Measurements from ENCODE around the gene HTR1D.
"Not testable (repeated sequence)": the region's sequence is repeated elsewhere in the genome, so short reads cannot be mapped to it uniquely, and the experiment has no call there.

Gene HTR1D, protein sequence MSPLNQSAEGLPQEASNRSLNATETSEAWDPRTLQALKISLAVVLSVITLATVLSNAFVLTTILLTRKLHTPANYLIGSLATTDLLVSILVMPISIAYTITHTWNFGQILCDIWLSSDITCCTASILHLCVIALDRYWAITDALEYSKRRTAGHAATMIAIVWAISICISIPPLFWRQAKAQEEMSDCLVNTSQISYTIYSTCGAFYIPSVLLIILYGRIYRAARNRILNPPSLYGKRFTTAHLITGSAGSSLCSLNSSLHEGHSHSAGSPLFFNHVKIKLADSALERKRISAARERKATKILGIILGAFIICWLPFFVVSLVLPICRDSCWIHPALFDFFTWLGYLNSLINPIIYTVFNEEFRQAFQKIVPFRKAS

DNA sequence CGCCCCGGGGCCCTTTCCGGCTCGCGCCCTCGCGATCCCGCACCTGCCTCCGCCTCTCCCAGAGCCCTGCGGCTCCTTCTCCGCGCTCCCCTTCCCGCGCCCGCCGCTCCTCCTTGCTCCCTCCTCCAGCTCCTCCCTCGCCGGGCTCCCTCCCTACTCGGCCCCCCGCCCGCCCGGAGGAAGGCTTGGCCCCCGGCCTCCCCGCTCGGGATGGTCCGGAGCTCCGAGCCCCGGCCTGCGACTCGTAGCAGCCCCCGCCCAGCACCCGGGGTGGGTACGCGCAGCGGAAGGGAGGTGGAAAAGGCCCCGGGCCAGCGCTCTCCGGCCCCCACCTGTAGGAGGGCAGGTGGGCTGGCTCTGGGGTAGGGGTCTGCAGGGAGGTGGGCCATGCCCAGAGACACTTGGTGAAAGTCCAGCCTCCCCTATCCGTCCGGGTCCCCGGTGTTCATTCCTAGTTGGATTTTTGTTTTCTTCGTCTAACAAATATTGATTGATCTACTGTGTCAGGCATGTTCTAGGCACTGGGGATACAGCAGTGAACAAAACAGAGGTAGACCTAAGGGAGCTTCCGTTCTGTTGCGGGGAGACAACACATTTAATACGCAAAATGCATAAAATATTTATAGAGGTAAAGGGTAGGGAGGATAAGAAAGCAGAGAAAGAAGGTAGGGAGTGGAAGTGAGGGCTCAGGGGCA is at the start of gene HTR1D:
Gene HTR1D (minus strand): TSS at position 82 of the 695 bp plus-strand sequence. CDS start 23,283 bp downstream, outside the sequence.
- DNase-seq: no peak

DNA sequence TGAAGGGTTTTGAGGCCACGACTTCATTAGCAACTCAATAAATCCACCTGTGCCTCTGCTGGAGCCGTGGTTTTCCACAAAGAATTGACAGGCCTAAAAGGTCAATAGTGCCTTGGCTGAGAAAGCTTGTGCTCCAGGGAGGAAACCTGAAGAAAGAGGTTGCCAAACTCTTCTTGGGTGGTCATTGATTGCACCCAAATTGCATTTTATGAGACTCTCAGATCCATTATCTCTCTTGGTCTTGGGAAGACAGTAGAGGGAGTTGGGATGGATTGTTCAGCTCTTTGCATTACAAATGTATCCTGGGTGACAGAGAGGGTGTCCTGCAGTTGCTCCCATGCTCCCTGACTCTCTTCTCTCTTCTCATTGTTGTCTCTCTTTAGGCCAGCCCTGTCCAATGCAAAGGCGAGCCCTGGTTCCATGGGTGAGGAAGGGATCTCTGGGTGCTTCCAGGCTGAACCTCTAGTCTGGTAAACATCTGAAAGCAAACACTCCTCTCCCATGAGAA is 46.1 kb upstream of the HTR1D start:
- no peak for DNase-seq

DNA sequence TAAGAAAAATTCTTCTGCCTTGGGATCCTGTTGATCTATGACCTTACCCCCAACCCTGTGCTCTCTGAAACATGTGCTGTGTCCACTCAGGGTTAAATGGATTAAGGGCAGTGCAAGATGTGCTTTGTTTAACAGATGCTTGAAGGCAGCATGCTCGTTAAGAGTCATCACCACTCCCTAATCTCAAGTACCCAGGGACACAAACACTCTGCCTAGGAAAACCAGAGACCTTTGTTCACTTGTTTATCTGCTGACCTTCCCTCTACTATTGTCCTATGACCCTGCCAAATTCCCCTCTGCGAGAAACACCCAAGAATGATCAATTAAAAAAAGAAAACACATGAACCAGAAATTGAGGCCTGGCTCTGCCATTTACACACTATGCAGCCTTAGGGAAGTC is 40.8 kb upstream of the HTR1D start:
- not testable (repeated sequence) for DNase-seq

DNA sequence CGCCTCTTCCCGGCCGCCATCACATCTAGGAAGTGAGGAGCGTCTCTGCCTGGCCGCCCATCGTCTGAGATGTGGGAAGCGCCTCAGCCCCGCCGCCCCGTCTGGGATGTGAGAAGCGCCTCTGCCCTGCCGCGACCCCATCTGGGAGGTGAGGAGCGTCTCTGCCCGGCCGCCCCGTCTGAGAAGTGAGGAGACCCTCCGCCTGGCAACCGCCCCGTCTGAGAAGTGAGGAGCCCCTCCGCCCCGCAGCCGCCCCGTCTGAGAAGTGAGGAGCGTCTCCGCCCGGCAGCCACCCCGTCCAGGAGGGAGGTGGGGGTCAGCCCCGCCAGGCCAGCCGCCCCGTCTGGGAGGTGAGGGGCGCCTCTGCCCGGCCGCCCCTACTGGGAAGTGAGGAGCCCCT is 40.1 kb upstream of the HTR1D start:
- DNase-seq: not testable (repeated sequence)

DNA sequence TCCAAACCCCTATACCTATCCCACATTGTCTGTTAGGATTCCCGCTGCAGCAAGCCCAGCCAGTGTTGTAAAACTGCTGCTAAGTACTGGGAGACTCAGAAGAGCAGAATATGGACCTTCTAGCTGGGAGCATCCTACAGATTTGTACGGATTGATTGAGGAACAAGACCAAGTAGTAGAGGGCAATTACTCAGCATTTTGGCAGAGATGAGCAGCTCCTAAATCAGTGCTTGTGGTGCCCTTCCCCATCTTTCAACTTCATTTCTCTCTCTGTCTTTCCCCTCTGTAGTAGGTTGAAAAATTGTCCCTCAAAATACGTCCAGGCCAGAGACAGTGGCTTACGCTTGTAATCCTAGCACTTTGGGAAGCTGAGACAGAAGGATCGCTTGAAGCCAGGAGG is 37.3 kb upstream of the HTR1D start:
- no peak for DNase-seq

DNA sequence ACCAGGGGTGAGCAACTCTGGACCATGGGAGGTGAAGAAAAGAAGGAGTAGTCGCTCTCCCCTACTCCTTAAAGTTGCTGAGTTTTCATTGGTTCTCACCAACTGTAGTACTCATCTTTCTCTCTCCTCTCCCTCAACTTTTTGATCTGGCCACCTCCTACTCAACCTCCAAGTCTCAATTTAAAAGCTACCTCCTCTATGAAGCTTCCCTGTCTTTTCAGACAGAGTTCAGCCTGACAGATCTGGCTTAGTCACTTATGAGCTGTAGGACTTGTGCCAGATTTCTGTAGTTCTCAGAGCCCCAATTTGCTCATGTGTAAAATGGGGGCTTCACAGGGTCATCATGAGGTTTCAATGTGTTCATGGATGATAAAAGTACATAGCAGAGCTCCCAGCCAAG is 34.5 kb upstream of the HTR1D start:
- DNase-seq: no peak

DNA sequence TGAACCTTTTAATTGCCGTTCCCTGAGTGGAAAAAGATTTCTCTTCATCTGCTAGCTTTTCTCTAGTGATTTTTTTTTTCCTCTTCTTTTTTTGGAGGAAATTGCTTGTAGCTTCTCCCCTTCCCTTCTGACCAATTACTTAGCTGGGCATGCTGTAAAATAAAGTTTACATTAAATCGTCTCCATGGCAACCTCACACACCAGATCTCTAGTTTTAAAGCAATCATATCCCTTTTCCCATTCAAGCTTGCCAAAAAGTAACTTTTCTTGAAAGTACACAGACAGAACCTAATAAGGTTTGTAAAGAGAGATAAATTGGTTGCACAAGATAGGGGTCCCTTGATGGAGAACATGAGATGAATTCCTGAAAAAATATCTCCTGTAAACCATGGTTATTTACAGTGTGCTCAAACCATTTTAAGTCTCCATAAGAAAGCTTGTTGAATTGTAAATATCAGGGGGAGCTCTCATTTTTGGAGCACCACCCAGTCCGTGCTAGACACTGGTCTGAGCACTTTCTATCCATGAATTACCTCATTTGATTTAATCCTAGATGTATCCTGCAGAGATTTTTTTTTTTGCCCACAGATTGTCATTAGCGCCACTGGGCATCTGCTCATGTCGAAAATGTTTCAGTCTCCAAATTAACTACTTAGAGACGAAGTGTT is 32.6 kb upstream of the HTR1D start:
- no peak for DNase-seq

DNA sequence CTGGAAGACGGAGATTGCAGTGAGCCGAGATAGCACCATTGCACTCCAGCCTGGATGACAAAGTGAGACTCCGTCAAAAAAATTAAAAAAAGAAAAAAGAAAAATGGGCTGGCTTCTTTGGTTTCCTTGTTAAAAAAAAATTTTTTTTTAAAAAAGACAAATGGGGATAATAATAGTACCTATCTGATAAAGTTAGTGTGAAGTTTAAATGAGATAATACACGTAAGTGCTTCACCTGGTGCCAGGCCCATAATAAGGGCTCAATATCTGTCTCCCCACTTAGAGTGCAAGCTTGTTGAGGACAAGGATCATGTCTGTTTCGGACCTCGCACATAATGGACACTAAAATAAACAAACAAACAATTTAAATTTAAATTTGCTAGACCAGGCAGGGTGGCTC is 30.0 kb upstream of the HTR1D start:
- DNase-seq: no peak

DNA sequence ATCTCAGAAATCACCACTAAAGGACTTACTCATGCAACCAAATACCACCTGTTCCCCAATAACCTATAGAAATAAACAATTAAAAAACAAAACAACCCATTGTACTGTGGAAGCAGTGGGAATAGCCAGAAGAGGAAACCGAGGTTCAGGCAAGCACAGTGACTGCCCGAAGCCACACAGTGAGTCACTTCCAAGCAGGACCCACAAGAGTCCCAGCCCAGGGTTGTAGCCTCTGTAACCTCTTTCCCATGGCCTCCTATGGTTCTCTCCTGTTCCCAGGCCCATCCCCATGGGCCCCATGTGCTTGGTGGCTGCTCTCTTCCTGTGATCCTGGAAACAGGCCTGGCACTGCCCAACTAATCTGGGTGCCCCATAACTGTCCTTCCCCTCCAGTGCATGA is 29.0 kb upstream of the HTR1D start:
- DNase-seq: no peak

DNA sequence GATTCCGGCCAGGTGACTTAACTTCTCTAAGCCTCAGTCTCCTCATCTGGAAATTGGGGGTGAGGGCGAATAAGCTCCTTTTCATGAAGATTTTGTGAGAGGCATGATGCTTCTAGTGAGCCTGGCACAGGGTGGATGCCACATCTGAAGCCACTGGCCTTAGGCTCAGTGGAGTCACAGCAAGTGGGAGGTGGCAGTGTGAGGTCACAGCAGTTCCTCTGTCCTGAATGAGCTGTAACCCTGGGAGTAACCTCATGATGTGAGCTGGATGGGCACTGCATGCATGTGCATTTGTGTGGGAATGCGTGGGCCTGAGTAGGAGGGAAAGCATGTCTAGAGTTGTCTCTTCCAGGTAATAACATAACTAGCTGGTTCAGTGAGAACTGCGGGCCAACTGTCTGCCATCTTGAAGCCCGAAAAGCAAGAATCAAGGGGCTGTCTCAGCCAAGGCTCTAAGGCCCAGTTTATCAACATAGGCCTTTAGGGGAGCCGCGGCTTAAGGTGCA is 27.0 kb upstream of the HTR1D start:
- DNase-seq: no peak

DNA sequence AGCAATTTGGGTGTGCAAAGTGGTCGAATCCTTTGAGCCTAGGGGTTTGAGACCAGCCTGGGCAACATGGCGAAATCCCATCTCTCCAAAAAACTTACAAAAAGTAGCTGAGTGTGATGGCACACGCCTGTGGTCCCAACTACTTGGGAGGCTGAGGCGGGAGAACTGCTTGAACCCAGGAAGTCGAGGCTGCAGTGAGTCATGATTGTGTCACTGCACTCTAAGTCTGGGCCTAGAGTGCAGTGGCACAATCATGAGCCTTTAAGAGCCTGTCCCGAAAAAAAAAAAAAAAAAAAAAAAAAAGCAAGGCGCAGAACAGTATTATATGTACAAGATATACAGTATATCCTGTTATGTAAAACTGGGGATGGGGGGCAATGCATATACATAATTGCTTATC is 25.1 kb upstream of the HTR1D start:
- DNase-seq: no peak

DNA sequence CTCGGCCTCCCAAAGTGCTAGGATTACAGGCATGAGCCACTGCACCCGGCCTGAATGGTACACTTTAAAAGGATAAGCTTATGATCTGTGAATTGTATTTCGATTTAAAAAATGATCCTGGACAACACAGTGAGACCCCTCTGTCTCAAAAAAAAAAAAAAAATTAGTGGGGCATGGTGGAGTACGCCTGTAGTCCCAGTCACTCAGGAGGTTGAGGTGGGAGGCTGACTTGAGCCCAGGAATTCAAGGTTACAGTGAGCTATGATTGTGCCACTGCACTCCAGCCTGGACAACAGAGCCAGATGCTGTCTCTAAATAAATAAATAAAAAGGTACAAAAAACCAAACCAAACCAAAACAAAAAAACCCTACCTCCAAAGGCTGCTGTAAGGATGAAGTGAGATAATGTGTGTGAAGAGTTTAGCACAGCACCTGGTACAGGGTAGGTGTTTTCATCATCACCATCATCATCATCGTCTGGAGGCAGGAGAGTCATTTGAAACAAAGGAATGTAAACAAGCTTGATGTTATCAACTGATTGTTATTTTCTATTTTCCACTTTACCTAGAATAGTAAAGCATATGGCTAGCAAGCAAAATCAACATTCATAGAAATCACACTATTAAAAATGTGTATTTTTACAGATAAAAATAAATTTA is 22.5 kb upstream of the HTR1D start:
- no peak for DNase-seq

DNA sequence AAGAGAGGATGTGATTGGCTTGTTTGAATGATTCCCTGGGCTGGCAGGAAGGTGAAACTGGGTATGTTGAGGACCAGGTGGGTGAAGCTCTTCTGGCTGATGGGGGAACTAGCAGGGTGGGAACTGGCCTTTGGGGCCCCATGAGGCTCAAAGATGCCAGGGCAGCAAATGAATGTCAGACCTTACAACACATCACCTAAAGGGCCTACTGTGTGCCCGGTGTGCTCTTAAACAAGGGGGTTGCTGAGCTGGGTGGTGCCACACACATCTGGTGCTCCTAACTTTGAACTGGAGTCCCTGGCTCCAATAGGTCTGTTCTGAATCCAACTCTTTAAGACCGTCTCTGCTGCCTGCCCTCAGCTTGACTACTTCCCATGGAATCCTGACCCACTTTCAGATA is 21.3 kb upstream of the HTR1D start:
- DNase-seq: no peak

DNA sequence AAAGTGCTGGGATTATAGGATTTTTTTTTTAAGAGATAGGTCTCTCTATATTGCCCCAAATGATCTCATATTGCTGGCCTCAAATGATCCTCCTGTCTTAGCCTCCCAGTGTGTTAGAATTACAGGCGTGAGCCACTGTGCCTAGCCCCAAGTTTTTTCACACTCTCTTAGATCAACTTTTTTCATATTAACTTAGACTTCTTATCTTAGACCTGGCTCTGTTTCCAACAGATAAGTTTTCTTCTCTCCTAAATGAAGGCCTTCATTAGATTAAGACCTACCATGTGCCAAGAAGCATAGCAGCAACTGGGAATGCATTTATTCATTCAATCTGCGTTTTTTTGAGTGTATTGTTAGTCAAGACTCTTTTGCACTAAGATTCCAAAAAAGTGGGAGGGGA is 20.2 kb upstream of the HTR1D start:
- DNase-seq: no peak

DNA sequence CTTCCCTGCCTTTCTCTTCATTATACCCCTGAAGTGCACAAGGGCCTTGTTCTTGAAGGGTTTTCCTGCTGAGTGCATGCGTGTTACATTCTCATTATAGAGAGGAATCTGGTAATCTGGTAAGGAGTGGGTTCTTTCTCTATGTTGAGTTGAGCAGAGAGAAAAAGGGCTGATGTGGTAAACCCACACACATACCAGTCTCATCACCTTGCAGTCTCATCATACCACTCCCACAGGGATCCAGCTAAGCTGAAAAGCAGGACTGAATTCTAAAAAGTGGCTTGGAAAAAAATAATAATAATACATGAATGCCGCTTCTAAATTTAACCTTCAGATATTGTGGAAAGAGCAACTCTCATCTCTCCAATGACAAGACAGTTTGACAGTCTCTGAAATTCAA is 10.5 kb upstream of the HTR1D start:
- DNase-seq: no peak

DNA sequence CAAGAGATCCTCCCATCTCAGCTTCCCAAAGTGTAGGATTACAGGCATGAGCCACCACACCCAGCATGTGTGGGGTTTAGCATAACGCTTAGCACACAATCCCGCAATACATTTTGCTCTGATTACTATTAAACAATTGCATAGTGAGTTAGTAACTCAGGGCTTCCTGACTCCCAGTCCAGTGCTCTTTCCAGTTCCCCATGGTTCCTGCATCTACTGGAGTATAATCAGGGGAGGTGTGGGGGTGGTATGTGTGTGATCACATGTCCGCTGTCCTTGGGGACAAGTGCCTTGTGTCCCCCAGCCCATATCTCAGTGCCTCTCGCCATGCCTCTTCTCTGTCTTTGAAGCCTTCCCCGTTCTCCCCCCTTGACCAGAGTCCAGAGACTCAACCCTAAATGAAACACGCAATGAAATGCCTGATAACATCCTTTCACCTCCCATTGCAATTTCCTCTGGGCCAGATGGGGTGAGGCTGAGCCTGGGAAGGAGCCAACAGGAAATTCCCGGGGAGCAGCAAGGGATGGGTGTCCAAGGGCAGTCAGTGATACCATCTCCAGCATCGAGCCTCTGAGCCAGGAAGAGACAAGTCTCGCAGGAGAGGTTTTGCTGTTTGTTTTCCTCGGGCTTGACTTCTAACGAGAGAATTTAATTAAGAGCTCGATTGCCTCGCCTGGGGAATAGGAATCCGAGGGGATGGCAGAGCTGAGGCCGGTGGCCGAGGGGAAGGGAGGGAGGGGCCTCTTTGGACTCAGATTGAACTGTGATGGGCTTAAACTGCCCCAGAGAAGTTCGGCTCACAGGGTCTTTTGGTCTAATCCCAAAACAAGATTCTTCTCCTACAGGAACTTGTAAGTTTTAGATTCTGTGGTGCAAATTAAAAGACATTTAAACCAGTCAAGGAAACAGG is 7.7 kb upstream of the HTR1D start:
- DNase-seq: no peak

DNA sequence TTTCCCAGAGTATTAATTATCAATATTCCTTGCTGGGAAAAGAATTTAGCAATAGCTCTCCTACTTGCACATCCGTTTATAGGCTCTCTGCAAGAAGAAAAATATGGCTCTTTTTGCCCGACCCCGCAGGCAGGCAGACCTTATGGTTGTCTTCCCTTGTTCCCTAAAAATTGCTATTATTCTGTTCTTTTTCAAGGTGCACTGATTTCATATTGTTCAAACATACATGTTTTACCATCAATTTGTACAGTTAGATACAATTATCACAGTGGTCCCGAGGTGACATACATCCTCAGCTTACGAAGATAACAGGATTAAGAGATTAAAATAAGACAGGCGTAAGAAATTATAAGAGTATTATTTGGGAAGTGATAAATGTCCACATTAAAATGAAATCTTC is 6.7 kb upstream of the HTR1D start:
- DNase-seq: not testable (repeated sequence)

DNA sequence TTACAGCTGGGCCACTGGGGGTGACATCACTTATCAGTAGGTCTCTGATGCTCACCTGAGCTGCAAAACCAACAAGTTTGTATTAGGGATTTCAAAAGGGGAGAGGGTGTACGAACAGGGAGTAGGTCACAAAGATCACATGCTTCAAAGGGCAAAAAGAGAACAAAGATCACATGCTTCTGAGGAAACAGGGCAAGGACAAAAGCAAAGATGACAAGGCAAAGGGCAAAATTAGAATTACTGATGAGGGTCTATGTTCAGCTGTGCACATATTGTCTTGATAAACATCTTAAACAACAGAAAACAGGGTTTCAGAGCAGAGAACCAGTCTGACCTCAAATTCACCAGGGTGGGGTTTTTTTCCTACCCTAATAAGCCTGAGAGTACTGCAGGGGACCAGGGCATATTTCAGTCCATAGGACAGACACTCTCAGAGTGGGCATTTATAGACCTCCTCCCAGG is 6.2 kb upstream of the HTR1D start:
- DNase-seq: not testable (repeated sequence)

DNA sequence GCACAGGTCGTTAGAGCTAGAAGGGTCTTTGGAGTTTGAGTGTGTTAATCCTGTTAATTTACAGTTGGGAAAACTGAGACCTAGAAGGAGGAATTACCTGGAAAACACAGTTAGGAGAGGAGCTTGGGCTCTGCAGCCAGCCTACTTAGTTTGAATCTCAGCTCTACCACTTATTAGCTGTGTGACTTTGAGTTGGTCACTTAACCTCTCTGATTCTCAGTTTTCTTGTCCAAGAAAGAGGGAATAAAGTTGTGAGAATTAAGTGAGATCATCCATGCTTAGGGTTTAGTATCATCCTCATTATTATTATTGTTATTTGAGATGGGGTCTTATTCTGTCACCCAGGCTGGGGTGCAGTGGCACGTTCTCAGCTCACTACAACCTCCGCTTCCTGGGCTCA is 5.4 kb upstream of the HTR1D start:
- no peak for DNase-seq

DNA sequence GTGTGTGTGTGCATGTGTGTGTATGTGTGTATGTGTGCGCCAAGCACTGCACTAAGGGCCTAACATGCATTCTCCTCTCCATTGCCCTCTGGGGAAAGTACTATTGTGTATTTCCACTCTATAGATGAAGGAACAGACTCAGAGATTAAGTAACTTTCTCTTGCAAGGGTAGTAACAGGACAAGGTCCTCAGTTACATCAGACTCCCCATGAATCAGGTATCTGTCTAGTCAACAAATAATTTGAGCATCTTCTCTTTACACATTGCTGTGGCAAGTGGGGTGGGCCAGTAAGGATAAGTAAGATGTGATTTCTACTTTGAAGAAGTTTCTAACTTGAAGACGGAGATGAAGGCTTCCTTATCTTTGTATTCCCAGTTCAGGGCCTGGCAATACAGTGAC is 5.0 kb upstream of the HTR1D start:
- no peak for DNase-seq

DNA sequence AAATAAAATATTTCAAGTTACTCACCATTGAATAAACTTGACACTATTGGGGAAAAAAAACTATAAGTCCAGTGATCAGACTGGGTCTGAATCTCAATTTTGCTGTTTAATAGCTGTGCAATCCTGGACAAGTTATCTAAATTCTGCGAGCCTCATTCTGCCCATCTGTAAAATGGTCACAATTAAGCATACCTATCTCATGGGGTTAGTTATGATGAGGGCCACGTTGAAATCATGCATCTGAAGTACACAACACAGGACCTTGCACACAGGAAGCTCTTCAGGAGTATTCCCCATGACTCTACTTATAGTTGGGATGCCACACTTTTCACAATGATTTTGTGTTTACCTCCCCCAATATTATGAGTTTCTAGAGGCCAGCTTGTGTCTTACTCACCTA is 3.8 kb upstream of the HTR1D start:
- no peak for DNase-seq

All from KG1 (cell line).